T-helper 9 cell (primary cell): Measurements from ENCODE around the gene HMBS.
"Not testable (repeated sequence)": the region's sequence is repeated elsewhere in the genome, so short reads cannot be mapped to it uniquely, and the experiment has no call there.

Source experiments
- DNase-seq: peaks from one replicate; pipeline ENCODE4 v3.0.0-alpha.2; 2020

Gene HMBS

GRCh38 chr11:119101759-119102423 is 17.2 kb downstream of the HMBS start, which contains the start of gene DPAGT1:
TSS of gene DPAGT1 (minus strand) at chr11:119101853. CDS start at chr11:119101655, 198 bp downstream.
- DNase-seq = peak; percentile 76

DNA sequence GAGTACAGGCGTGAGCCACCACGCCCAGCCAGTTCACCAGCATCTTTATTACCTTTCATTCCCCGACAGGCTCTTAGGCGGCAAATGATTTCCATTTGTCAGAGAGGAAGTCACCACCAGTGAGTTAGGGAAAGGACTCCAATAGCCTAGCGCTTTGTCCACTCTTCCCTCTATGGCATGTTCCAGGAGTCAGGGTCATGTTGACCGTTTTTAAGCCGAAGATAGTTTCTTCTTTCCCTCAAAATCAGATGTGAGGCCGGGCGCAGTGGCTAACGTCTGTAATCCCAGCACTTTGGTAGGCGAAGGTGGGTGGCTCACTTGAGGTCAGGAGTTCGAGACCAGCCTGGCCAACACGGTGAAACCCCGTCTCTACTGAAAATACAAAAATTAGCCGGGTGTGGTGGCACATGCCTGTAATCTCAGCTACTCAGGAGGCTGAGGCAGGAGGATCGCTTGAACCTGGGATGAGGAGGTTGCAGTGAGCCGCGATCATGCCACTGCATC is 18.5 kb downstream of the HMBS start:
- DNase-seq = not testable (repeated sequence)

GRCh38 chr11:119103793-119104192 is 19.1 kb downstream of the HMBS start:
- no peak for DNase-seq

GRCh38 chr11:119106564-119107537 is 22.2 kb downstream of the HMBS start, which contains the start of gene C2CD2L:
TSS of gene C2CD2L (plus strand) at chr11:119107344. CDS start at chr11:119107742, 398 bp downstream.
- peak; percentile 82 for DNase-seq

DNA sequence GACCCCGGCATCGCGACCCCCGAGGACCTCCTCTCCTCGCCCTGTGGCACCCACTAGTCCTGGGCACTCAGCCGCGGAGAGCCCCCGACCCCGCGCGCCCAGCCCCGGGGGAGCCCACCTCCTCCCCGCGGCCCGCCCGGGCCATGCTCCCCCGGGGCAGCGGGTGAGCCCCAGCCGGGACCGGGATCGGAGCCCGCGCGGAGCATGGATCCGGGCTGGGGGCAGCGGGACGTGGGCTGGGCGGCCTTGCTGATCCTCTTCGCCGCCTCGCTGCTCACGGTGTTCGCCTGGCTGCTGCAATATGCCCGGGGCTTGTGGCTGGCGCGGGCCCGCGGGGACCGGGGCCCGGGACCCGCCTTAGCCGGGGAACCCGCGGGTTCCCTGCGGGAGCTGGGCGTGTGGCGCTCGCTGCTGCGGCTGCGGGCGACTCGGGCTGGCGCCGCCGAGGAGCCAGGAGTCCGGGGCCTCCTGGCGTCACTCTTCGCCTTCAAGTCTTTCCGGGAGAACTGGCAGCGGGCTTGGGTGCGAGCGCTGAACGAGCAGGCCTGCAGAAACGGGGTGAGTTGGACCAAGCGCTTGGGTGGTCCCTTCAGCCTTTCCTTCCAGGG is 23.0 kb downstream of the HMBS start:
- DNase-seq = no peak

GRCh38 chr11:119108146-119108856 is 23.6 kb downstream of the HMBS start:
- no peak for DNase-seq

GRCh38 chr11:119108857-119109221 is 24.2 kb downstream of the HMBS start:
- DNase-seq = no peak

DNA sequence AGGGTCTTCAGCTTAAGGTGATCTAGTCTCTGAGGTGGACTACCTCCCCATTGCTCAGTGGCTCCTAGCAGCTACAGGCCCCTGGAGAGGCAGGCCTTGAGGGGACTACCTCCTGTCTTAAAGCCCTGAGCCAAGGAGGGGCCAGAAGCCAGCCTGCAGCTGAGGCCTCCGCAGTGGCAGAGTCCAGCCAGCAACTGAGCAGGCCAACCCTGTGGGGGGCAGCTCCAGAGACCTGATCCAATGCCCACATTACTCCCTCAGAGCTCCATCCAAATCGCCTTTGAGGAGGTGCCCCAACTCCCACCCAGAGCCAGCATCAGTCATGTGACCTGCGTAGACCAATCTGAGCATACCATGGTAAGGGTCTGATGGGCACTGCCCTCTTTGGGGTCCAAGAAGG is 25.2 kb downstream of the HMBS start:
- no peak for DNase-seq

- no peak for DNase-seq
Measured at GRCh38 chr11:119110439-119110838, 25.8 kb downstream of the HMBS start.

DNA sequence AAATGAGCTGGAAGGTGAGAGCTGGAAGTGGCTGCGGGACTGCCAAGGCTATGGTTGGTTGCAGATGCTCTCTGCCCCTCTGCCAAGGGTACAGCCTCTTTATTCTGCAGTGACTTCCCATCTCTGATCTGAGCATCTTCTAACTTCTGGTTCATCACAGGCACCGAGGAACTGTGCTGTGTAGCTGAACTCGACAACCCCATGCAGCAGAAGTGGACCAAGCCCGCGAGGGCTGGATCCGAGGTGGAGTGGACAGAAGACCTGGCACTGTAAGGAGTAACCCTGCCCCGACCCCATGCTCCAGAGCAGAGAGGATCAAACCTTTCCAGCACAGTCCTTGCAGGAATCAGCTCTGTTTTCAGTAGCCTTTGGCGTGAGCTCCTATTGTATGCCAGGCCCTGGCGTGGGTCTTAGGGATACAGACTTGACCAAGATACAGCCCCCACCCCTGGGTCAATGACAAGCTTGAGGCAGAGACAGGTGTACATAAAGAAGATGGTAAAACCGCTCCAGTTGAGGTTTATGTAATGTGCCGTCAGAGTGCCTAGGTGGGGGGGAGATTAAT is 26.8 kb downstream of the HMBS start:
- no peak for DNase-seq

- no peak for DNase-seq
Measured at GRCh38 chr11:119112314-119113020, 27.8 kb downstream of the HMBS start.

- DNase-seq = no peak
Measured at GRCh38 chr11:119113716-119114115, 29.0 kb downstream of the HMBS start.

GRCh38 chr11:119114351-119114750 is 29.7 kb downstream of the HMBS start:
- DNase-seq = no peak

DNA sequence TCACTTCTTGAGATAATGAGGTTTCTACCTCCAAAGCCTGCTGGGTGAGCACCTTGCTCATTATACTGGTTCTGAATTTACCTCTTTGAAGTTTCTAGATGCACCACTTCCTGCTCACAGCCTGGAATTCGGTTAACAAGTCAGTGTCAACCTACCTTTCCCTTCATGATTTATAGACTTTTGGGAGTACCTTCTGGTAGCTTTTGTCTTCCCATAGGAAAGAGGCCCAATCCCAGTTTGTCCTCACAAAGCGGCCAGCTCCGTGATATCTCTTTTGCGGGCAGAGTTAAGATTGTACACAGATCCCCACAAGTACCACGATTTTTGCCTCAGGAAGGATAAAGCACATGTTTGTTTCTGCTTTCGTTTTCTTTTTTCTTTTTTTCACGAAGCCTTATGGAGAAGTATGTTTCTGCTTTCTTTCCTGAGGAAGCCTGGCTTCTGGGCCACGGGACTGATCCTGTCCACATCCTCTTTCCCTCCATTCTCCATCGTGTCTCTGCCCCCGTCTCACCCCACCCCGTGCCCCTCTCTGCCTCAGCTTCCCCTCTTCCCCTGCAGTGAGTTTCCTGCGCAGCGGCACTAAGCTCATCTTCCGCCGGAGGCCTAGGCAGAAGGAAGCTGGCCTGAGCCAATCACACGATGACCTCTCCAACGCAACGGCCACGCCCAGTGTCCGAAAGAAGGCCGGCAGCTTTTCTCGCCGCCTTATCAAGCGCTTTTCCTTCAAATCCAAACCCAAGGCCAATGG is 31.0 kb downstream of the HMBS start:
- DNase-seq = no peak

DNA sequence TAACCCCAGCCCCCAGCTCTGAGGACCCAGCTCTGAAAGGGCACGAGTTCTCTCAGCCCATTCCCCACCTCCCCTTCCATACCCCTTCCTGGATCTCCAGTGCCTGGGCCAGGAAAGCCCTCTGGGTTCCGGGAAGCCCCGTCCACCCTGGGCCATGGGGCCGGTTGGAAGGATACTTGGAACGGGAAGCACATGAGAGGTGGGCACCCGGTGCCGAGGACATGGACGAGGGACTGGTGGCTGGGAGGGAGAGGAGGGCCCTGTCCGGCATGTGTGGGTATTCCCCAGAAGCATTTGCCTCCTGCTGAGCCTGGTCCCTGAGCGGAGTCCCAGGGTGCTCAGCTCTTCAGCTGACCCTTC is 31.5 kb downstream of the HMBS start:
- no peak for DNase-seq

DNA sequence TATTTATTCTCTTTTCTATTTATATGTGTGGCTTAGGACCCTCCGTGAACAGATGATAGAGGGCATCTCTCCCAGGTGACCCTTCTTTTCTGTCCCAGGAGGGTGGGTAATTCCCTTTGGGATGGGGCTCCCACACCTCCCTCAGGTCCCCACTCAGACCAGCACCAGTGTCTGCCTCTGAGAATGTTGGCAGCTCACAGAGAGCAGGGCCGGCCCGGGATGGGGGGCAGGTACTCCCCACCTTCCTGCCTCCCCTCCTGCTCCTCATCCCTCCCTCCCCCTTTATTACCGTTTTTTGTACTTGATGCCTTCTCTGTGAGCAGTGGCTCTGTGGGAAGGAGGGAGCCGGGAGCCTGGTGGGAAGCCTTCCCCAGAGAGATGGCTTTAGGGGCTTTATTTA is 31.9 kb downstream of the HMBS start:
- no peak for DNase-seq

GRCh38 chr11:119117004-119117706 is 32.5 kb downstream of the HMBS start:
- DNase-seq = no peak

DNA sequence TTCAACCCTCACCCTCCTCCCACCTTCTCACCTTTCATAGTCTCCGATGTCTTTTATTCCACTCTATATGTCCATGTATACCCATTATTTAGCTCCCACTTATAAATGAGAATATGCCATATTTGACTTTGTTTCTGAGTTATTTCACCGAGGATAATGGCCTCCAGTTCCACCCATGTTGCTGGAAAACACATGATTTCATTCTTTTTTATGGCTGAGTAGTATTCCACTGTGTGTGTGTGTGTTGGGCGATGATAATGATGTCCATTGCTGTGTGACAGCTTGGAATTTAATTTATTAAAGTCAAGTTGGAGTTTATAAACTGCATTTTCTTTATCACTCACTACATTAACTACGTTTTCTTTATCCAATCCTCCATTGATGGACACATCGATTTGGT is 33.5 kb downstream of the HMBS start:
- no peak for DNase-seq

DNA sequence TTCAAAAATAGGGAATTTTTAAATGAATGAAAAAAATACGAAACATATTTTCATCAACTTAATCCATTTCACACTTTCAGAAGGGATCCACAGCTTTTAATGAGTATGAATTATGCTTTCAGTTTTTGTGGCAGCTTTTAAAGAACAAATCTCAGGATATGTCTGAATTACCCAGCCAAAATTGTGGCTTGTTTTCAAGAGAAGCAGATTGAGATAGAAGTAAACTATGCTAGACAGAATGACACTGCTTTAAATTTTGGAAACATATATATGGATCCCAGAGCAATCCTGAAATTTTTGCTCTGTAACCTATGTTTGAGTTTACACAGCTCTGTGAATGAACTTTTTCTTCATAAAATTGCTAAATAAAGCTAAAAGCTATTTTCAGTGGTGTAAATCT is 34.3 kb downstream of the HMBS start:
- DNase-seq = no peak

DNA sequence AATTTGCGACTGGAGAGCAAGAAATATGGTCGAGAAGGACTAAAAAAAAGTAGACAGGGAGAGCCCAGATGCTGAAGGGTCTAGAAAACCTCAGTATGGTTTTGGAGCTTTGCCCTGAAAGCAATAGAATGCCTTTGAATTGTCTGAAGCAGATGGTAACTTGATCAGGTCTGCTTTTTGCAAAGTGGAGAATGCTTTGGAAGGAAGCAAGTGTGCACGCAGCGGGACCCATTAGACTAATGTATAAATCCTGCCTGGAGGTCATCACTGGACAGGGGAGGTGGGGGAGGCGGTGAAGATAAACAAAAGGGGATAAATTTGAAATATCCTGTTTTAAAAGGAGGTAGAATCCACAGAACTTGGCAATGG is 35.9 kb downstream of the HMBS start:
- no peak for DNase-seq
